Gastrocnemius medialis (tissue), 4 donors: ENCODE results near the gene ELF5.

Experiments
- POLR2A ChIP-seq, 2 donors: fragments of 450-650 bp; IDR thresholded peaks; one replicate each; pipeline ENCODE4 v1.6.1; 2017; ENCODE audit warnings: antibody characterized with exemption in 2 of 2, mild to moderate bottlenecking in 2 of 2, moderate library complexity in 2 of 2
- TF ChIP-seq, protein P1 (sequence below), 5 experiments: fragments of 450-650 bp in 3 of 5; fragments of 200-600 bp in 2 of 5; sonication (generic) in 2 of 5; IDR thresholded peaks in 4 of 5; conservative IDR thresholded peaks in 1 of 5; 1 replicate in 4 of 5; 2 replicates in 1 of 5; pipeline ENCODE4 v1.5.1; 2016 to 2019; ENCODE audit warnings: antibody characterized with exemption in 5 of 5, mild to moderate bottlenecking in 3 of 5, moderate library complexity in 3 of 5

DNA sequence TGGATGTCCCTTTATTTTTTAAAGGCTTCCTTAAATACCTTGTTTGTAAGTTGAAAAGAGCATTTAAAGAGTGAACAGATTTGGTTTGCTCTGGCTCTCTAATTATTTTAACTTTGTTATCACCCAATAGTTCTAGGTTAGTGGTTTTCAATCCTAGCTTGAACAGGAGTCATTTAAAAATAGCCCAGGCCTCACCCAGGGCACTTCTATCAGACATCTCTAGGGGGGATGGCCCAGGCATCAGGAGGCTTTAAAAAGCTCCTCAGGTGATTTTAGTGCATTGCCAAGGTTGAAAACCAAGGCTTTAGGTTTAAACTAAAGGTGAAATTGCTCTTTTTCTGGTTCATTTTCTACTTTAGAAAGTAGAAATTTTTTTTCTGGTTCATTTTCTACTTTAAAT is 66.5 kb downstream of the ELF5 start:
- TF ChIP-seq POLR2A (IDR thresholded peaks at IDR 0.05) = no peak
- TF ChIP-seq, protein P1, sequence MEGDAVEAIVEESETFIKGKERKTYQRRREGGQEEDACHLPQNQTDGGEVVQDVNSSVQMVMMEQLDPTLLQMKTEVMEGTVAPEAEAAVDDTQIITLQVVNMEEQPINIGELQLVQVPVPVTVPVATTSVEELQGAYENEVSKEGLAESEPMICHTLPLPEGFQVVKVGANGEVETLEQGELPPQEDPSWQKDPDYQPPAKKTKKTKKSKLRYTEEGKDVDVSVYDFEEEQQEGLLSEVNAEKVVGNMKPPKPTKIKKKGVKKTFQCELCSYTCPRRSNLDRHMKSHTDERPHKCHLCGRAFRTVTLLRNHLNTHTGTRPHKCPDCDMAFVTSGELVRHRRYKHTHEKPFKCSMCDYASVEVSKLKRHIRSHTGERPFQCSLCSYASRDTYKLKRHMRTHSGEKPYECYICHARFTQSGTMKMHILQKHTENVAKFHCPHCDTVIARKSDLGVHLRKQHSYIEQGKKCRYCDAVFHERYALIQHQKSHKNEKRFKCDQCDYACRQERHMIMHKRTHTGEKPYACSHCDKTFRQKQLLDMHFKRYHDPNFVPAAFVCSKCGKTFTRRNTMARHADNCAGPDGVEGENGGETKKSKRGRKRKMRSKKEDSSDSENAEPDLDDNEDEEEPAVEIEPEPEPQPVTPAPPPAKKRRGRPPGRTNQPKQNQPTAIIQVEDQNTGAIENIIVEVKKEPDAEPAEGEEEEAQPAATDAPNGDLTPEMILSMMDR (IDR thresholded peaks at IDR 0.05 in 4 of 5, conservative IDR thresholded peaks at IDR 0.05 in 1 of 5) = no peak
